H7 (cell line): ENCODE measurements around the gene TIA1. TPM values are rescaled to one million over a fixed set of nuclear protein-coding genes. Genes with fewer than 3 reads are reported as not detected.

Experiments
- total RNA-seq: library from RNA; depleted of rRNA; stranded (reverse); fragments of >200 nt; shearing (Covaris generic); gene quantifications from 2 replicates; pipeline ENCODE4 v1.2.3, GENCODE V29; 2014; rRNA removed

TIA1 gene
- total RNA-seq, 1 experiment from 2014 or later, result 97.5 TPM

Other genes with a start within 250 kb of the TIA1 start
- gene PCBP1, start 161.2 kb downstream of the TIA1 start, total RNA-seq, result 52.6 and 63.2 TPM in 2 replicates
- 9.3 and 11.4 TPM in 2 replicates for gene C2orf42, start 57.6 kb downstream of the TIA1 start, total RNA-seq
- gene PCYOX1, start 9.5 kb upstream of the TIA1 start, total RNA-seq, result 18.8 and 23.4 TPM in 2 replicates
- gene SNRPG, start 45.1 kb upstream of the TIA1 start, total RNA-seq, result 144 and 160 TPM in 2 replicates
- gene FAM136A, start 53.4 kb upstream of the TIA1 start, total RNA-seq, result 84.4 and 87.1 TPM in 2 replicates